GM19035 (cell line): ENCODE results near the gene KCNJ11.

ENCODE experiments used
- ATAC-seq: cut with Tn5 transposase; IDR thresholded peaks from one replicate; pipeline ENCODE4 v1.9.1; 2021; ENCODE audit not compliant: unreplicated experiment

Gene KCNJ11

DNA sequence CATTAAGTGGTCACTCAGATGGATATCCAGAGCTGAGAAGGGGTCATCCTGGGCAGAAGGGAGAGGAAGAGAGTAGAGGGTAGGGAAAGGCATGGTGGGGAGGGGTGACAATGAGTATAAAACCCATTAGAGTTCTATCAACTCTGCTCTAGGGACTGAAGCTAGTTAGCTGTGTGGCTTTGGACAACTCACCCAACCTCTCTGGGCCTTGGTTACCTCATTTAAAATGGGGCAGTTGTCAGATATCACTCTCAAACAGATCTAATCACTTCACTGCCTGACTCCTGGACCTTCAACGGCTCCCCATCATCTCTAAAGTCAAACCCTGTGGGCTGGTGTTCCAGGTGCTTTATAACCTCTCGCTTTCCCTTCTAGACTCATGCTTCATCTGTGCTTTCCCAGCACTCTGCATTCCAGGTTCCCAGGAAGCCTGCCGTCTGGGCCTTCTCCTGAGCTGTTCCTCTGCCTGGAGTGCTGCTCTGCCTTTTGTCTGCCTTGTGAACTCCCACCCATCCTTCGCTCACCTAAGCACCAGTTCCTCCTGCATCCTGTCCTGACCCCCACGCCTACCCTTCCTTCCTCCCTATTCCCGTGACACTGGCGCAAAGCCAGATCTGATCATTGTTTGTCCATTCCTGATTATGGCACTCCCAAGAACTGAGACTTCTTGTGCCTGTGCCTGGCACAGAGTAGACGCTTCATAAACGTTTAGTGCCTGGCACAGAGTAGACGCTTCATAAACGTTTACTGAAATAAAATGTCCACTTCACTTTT, 22.3 kb upstream of the KCNJ11 start:
- no peak for ATAC-seq

GRCh38 chr11:17408641-17409040, 20.2 kb upstream of the KCNJ11 start:
- ATAC-seq, result no peak

- no peak for ATAC-seq
These were observed 19.6 kb upstream of the KCNJ11 start for GRCh38 chr11:17408026-17408425.

- ATAC-seq, result no peak
These were observed 19.1 kb upstream of the KCNJ11 start for GRCh38 chr11:17407575-17407974.

- ATAC-seq, result no peak
These were observed 18.3 kb upstream of the KCNJ11 start for GRCh38 chr11:17406818-17407149.

- no peak for ATAC-seq
These were observed 17.8 kb upstream of the KCNJ11 start for GRCh38 chr11:17406082-17406817.

GRCh38 chr11:17405232-17406005, 17.0 kb upstream of the KCNJ11 start:
- no peak for ATAC-seq

DNA sequence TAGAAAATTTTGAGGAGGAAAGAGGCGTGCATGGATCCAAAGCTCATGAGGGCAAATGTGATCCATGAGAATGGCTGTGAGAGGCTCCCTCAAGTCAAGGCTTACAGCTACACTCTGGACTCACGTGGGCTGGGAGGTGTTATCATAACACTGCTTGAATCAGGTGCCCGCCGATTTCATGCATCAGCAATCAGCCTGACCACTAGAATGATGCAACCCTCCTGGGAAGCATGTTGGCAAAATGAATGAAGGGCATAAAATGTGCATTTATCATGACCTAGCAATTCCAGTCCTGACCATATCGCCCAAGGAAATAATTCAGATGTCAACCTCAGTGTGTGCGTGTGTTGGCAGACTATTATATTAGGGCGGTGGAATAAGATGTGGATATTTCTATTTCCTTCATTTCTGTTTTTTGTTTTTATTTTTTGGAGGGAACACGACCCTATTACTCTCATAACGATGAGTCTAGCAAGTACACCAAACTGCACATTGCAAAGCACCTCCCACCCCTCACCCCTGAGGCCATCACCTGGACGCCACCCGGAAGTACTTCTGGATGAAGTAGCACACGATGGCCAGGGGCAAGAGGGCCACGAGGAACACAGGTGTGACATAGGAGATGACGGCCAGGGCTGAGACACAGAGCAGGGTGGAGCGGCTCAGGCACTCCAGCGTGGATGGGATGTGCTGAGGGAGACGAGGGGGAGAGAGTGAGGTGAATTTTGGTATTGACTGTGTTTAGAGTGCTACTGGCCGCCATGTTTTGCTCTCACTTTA, 15.7 kb upstream of the KCNJ11 start:
- ATAC-seq, result no peak

GRCh38 chr11:17402486-17402885, 14.0 kb upstream of the KCNJ11 start:
- ATAC-seq, result no peak

DNA sequence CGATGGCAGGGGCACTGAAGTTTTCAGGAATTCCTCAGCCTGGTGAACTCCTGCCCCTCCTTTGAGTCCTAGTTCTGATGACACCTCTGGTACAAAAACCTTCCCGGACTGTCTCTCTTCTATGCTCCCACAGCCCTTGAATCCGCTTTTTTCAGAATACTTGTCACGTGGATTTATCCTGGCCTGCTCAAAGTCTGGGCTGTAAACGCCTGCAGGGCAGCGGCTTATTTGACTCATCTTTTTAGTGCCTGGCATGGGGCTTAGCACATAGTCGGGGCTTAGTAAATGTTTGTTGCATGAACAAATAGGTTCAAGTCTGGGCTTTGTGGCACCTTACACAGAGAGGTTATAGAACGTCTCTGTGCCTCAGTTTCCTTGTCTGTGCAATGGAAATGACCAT, 13.4 kb upstream of the KCNJ11 start:
- no peak for ATAC-seq

- ATAC-seq, result no peak
These were observed 12.9 kb upstream of the KCNJ11 start for GRCh38 chr11:17401316-17401715.

DNA sequence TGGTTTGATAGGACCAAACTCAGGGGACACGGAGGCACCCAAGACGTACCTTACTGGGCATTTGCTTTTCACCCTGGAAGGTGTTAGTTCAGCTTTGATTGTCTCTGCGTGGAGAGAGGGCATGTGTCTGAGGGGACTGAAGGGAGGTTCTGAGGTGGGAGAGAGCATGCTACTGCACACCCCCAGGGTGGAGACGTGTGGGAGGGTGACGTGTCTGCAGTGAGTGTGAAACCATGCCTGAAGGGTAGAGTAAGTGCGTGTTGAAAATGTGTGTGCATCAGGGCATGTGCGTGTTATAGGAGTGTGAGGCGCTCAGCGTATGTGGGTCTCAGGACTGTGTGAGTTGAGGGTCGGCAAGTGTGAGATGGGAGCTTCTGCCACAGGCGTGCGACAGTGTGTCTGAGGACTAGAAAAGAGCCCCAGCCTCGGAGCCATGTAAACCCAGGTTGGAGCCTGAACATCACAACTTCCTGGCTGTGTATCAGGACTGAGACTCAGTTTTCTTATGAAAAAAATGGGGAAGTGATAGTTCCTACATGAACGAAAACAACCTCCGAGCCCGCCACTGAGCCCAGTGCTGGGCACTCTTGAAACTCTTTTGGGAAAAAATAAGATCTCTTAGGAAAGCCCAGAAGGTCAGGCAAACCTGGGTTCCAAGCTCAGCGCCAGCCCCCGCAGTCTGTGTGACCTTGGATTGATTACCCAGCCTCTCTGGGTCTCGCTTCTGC, 11.8 kb upstream of the KCNJ11 start:
- ATAC-seq, result no peak

- ATAC-seq, result no peak
These were observed 10.8 kb upstream of the KCNJ11 start for GRCh38 chr11:17399236-17399635.

- no peak for ATAC-seq
These were observed 9.0 kb upstream of the KCNJ11 start for GRCh38 chr11:17397311-17398002.

DNA sequence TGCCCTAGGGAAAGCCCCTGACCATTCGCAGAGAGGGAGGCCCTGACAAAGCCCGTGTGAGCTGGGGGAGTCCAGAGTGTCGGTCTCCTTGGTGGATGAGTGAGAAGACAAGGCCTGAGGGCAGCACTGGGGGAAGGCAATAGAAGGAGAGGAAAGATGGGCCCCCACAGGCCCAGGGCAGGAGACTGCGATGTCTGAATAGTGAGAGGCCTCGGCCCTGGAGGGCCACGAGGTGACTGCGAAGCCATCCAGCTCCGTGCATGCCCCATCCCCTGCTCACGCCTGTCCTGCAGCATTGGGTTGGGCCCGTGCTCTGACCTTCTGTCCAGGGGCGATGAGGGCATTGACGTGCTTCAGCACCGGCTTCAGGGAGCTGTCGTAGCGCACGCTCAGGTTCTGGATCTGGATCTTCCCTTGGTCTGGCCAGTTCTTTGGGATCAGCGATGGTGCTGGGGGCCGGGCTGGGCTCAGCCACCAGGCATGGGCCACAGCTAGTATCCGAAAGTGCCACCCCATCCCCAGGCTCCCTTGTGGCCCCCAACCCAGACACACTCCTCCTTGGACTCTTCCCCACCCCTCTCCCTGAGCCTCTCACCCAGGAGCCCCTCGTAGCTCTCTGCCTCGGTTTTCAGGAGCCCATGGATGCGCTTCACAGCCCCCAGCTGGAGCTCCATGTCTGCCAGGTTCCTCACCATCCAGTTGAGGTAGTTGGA, 8.3 kb upstream of the KCNJ11 start:
- ATAC-seq, result no peak

- ATAC-seq, result no peak
These were observed 7.5 kb upstream of the KCNJ11 start for GRCh38 chr11:17395978-17396377.

DNA sequence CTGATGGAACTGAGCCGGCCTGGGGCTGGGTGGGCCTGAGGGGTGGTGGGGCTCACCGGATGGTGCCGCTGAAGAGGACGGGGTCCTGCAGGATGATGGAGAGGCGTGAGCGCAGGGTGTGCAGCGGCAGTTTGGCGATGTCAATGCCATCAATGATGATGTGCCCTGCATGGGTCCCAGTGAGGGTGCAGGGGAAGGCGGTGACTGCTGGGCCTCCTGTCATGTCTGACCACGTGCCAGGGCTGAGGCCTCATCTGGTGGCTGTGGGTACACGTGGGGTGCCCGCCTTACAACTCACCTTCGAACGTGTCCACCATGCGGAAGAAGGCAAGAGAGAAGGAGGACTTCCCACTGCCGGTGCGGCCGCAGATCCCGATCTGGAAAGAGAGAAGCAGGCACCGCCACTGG, 7.1 kb upstream of the KCNJ11 start:
- no peak for ATAC-seq

GRCh38 chr11:17394743-17395390, 6.4 kb upstream of the KCNJ11 start:
- no peak for ATAC-seq

DNA sequence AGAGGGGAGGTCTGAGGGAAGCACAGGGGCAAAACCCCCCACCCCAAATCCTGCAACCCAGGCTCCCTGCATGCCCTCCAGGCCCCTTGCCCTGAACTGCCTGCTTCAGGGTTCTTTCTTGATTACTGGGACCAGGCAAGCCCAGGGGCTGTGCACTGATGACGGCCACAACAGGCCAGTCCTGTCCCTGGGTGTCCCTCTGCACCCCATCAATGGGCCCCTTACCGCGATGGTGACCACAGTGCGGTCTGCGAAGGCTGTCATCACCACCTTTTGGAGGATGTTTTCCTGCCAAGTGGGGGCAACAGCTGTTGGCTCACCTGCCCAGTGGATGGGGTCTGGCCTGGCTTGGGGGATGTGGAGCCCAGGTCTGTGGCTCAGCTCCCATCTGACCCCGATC, 5.0 kb upstream of the KCNJ11 start:
- ATAC-seq, result no peak
